HepG2 (cell line): ENCODE data around the gene CDA. TPM values are rescaled to one million over a fixed set of nuclear protein-coding genes. Genes with fewer than 3 reads are reported as not detected.
"Not testable (repeated sequence)": the region's sequence is repeated elsewhere in the genome, so short reads cannot be mapped to it uniquely, and the experiment has no call there.

Experiments used
- ATAC-seq: fragments of 200-7000 bp; cut with Tn5 transposase; 3 replicates; pipeline ENCODE4 v1.9.1; 2020; ENCODE audit warnings: mild to moderate bottlenecking, moderate library complexity
- BruUV-seq: library from RNA; stranded (reverse); fragments of 400-500 nt; replicated peaks from 2 replicates; lab custom pipeline; 2021; lab: Mats Ljungman, UMichigan
- CTCF ChIA-PET: fragments of 300-600 bp; formaldehyde crosslinking; extraction: SDS; loops from one replicate; lab custom pipeline; 2021; ENCODE audit warnings: low total read pairs, inconsistent platforms, low intra/inter-chr PET ratio; lab: Yijun Ruan, JAX
- POLR2A ChIA-PET: fragments of 350-600 bp; sonication (Branson Sonifier 250); formaldehyde crosslinking; loops from one replicate; lab custom pipeline; 2020; ENCODE audit warnings: antibody characterized with exemption, inconsistent platforms; lab: Yijun Ruan, JAX
- DNase-seq: peaks from one replicate; pipeline ENCODE4 v3.0.0-alpha.2; 2015; ENCODE audit warnings: low spot score
- FAIRE-seq: peaks from 3 replicates; lab custom pipeline; 2011; peaks lifted over from hg19 to GRCh38; lab: Jason Lieb, UNC
- H2AFZ ChIP-seq: one replicate; pipeline ENCODE4 v1.6.1; 2011; ENCODE audit warnings: low read length, inconsistent platforms
- H3K27ac ChIP-seq: fragments of 300-600 bp; 3 replicates; pipeline ENCODE4 v1.8.0; 2011; ENCODE audit warnings: mixed run types, mild to moderate bottlenecking, mixed read lengths, low read length, inconsistent platforms; ENCODE audit not compliant: insufficient read depth; ENCODE audit errors: extremely low read length
- H3K27me3 ChIP-seq, 2 experiments: fragments of 200-600 bp in 1 of 2; 2 replicates in 1 of 2; 3 replicates in 1 of 2; pipeline versions ENCODE4 v1.6.0 to v1.8.0; 2011; ENCODE audit warnings: low read length in 2 of 2, mild to moderate bottlenecking in 2 of 2, moderate library complexity in 2 of 2, inconsistent platforms in 1 of 2; ENCODE audit not compliant: insufficient read depth in 2 of 2, control insufficient read depth in 1 of 2
- H3K36me3 ChIP-seq, 2 experiments: fragments of 200-600 bp in 1 of 2; replicated peaks in 1 of 2; 2 replicates in 1 of 2; 3 replicates in 1 of 2; pipeline versions ENCODE4 v1.5.1 to v1.8.0; 2011; ENCODE audit warnings: low read length in 2 of 2, inconsistent platforms in 1 of 2; ENCODE audit not compliant: insufficient read depth in 2 of 2, control insufficient read depth in 1 of 2
- H3K4me1 ChIP-seq: 2 replicates; pipeline ENCODE4 v1.5.1; 2012; ENCODE audit warnings: low read length, inconsistent platforms; ENCODE audit not compliant: insufficient read depth
- H3K4me2 ChIP-seq: 2 replicates; pipeline ENCODE4 v1.6.0; 2011; ENCODE audit warnings: low read depth, low read length, inconsistent platforms
- H3K4me3 ChIP-seq, 3 experiments: fragments of 200-600 bp in 1 of 3; sonication (generic), shearing (Covaris generic) in 1 of 3; replicated peaks in 1 of 3; 2 replicates each; pipeline ENCODE4 v1.5.1; 2011 to 2016; ENCODE audit warnings: low read length in 3 of 3, inconsistent platforms in 2 of 3, low read depth in 2 of 3, mild to moderate bottlenecking in 2 of 3, control low read depth in 1 of 3, mixed read lengths in 1 of 3; ENCODE audit not compliant: insufficient read depth in 1 of 3
- H3K79me2 ChIP-seq: one replicate; pipeline ENCODE4 v1.6.1; 2011; ENCODE audit warnings: low read length, inconsistent platforms; ENCODE audit not compliant: insufficient read depth
- H3K9ac ChIP-seq: 2 replicates; pipeline ENCODE4 v1.6.0; 2011; ENCODE audit warnings: mild to moderate bottlenecking, low read depth, low read length, inconsistent platforms; ENCODE audit not compliant: insufficient read depth
- H3K9me3 ChIP-seq: 2 replicates; pipeline ENCODE4 v1.5.1; 2012; ENCODE audit warnings: mild to moderate bottlenecking, low read length
- H4K20me1 ChIP-seq: 2 replicates; pipeline ENCODE4 v1.6.0; 2011; ENCODE audit warnings: inconsistent platforms, mild to moderate bottlenecking, low read length, moderate library complexity; ENCODE audit not compliant: insufficient read depth
- CEBPB ChIP-seq: IDR thresholded peaks from 2 replicates; pipeline ENCODE4 v1.6.1; 2011; ENCODE audit warnings: low read depth, low read length, improper control_type of control experiment, borderline replicate concordance
- EED ChIP-seq: sonication (generic); formaldehyde crosslinking; IDR thresholded peaks from 2 replicates; pipeline ENCODE4 v1.5.0; 2020; ENCODE audit warnings: mild to moderate bottlenecking, missing genetic modification reagents
- GTF2F1 ChIP-seq: fragments of 150-350 bp; IDR thresholded peaks from 2 replicates; pipeline ENCODE4 v1.6.1; 2014; ENCODE audit warnings: low read length
- HNF4A ChIP-seq: sonication (generic); formaldehyde crosslinking; IDR thresholded peaks from 2 replicates; pipeline ENCODE4 v1.4.0; 2020; ENCODE audit warnings: missing genetic modification reagents
- NCOA5 ChIP-seq: sonication (generic); formaldehyde crosslinking; IDR thresholded peaks from 2 replicates; pipeline ENCODE4 v1.4.0; 2020; ENCODE audit warnings: missing genetic modification reagents
- PAF1 ChIP-seq: IDR thresholded peaks from 2 replicates; pipeline ENCODE4 v1.6.1; 2016; ENCODE audit warnings: missing genetic modification reagents, missing compliant biosample characterization
- PLRG1 ChIP-seq: fragments of 450-650 bp; conservative IDR thresholded peaks from 2 replicates; pipeline ENCODE4 v1.6.1; 2016
- SALL2 ChIP-seq: sonication (generic); formaldehyde crosslinking; IDR thresholded peaks from 2 replicates; pipeline ENCODE4 v1.8.1; 2023; ENCODE audit warnings: mild to moderate bottlenecking, missing genetic modification reagents, inconsistent platforms
- SP2 ChIP-seq: sonication (generic); formaldehyde crosslinking; IDR thresholded peaks from 2 replicates; pipeline ENCODE4 v1.5.1; 2020; ENCODE audit warnings: mild to moderate bottlenecking, missing genetic modification reagents
- SUZ12 ChIP-seq: fragments of 150-350 bp; IDR thresholded peaks from 2 replicates; pipeline ENCODE4 v1.6.1; 2014; ENCODE audit warnings: low read depth, low read length
- TEAD3 ChIP-seq: optimal IDR thresholded peaks from 2 replicates; pipeline ENCODE3; 2016; ENCODE audit warnings: borderline replicate concordance
- ZNF136 ChIP-seq: sonication (generic); formaldehyde crosslinking; IDR thresholded peaks from 2 replicates; pipeline ENCODE4 v1.8.1; 2022; ENCODE audit warnings: low read depth, mild to moderate bottlenecking, moderate library complexity, missing genetic modification reagents
- ZNF644 ChIP-seq: IDR thresholded peaks from 2 replicates; pipeline ENCODE4 v1.6.1; 2016; ENCODE audit warnings: low read depth
- ZNF816 ChIP-seq: sonication (generic); formaldehyde crosslinking; IDR thresholded peaks from 2 replicates; pipeline ENCODE4 v1.8.0; 2022; ENCODE audit warnings: missing genetic modification reagents, mild to moderate bottlenecking, borderline replicate concordance
- WGBS: methylation state at CpG from one replicate; pipeline ENCODE4 v1.1.6; 2017; ENCODE audit warnings: low lambda C conversion rate; 5-methylcytosine and 5-hydroxymethylcytosine counted together
- in situ Hi-C: cut with HindIII; loops from 2 replicates; pipeline ENCODE4 v1.10.0; 2017; ENCODE audit warnings: low pct_unique_long_range_greater_than_20kb; ENCODE audit not compliant: extremely low pct_ligation_motif_present
- intact Hi-C: fragments of 100-400 bp; cut with micrococcal nuclease; formaldehyde crosslinking; loops from one replicate; pipeline ENCODE4 v1.10.0; 2022; ENCODE audit not compliant: unreplicated experiment
- polyA plus RNA-seq, 8 experiments: library from polyadenylated mRNA; depleted of rRNA in 3 of 8; stranded (reverse) in 7 of 8; unstranded in 1 of 8; fragments of >200 nt; fragmentation: Illumina TruSeq in 4 of 8; extraction: Trizol in 4 of 8; gene quantifications; 2 replicates each; pipeline versions ENCODE4 v1.2.1 to v1.2.3, GENCODE V29; 2011 to 2016; ENCODE audit warnings: low read depth in 4 of 8, missing spikeins in 1 of 8, mixed read lengths in 1 of 8; ENCODE audit not compliant: insufficient read depth in 1 of 8
- total RNA-seq, 5 experiments: library from RNA; depleted of rRNA; stranded (reverse); fragments of >200 nt; fragmentation: Illumina TruSeq; extraction: Trizol; gene quantifications; 2 replicates each; pipeline ENCODE4 v1.2.3, GENCODE V29; 2016; ENCODE audit warnings: low read depth in 1 of 5
- TF ChIP-seq, protein P1 (sequence below): IDR thresholded peaks from 2 replicates; pipeline ENCODE4 v1.4.0; 2020; ENCODE audit warnings: mild to moderate bottlenecking, missing genetic modification reagents

The CDA gene
- total and polyA plus RNA-seq, 2 of the 13 experiments (the other 11 are each of a cell fraction or from before 2014, with no cell fraction given) = 0.66 to 2.1 TPM

DNA sequence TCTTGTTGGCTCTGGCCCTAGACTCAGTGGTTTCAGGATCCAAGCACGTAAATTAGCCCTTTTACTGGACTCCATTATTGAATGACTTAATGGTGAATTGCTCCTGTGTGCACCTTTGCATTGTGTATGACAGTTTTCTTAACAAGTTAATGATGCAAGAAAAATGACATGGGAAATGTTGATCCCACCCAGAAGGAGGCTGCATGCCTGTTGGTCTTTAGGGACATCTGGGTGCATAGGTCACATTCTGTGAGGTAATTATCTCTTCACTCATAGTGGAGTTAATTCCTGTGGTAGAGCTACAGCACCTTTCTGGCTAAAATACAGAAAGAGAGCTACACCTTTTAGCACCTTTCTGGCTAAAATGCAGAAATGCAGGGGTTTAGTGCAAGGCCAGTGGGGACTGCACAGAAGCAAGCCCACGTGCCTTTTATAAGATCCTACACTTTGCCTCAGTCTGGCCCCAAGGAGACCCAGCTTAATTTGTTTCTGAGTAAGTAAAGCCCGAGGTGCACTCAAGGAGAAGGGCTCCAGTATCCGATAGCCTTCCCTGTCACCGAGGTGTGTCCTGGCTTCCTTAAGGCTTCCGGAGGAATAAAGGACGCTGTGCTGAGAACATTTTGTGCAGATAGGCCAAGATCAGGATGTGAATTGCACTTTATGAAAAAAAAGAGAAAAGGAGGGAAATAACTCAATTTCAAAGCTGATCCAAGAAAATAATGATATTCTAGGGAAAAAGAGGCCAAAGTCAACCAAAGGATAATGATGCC, 18.1 kb downstream of the CDA start:
- WGBS = 81% methylated on average over 7 of the region's 7 CpGs
- H2AFZ ChIP-seq, intact Hi-C loops, H3K27me3 ChIP-seq, FAIRE-seq, H4K20me1 ChIP-seq, POLR2A ChIA-PET, H3K9me3 ChIP-seq, in situ Hi-C loops, H3K36me3 ChIP-seq, H3K4me3 ChIP-seq, BruUV-seq, H3K4me2 ChIP-seq, H3K9ac ChIP-seq, CTCF ChIA-PET, H3K79me2 ChIP-seq, H3K27ac ChIP-seq: not testable (repeated sequence)
- ATAC-seq (peak; percentile 57), DNase-seq (peak; percentile 46)
- 0 out of 2 replicates have a peak, but pooled peaks have one; percentile 17 for TF ChIP-seq ZNF644 (CRISPR knock-in tag)
- peak; percentile 48 for TF ChIP-seq HNF4A (CRISPR knock-in tag)
- peak; percentile 14; the same call in 1 of the 2 replicates for TF ChIP-seq CEBPB
- peak; percentile 17 for TF ChIP-seq TEAD3 (CRISPR knock-in tag)
- peaks cover 32% of the 10 kb centered on the region for H3K4me1 ChIP-seq

GRCh38 chr1:20609541-20609940, 20.6 kb downstream of the CDA start:
- Histone ChIP-seq H3K4me1 (peaks cover 39% of the 10 kb centered on the region), H3K4me3 (no peak overlapping the region), H3K27ac (no peak overlapping the region), H3K79me2 (no peaks in the 10 kb centered on the region), H3K9ac (no peak overlapping the region), H4K20me1 (no peaks in the 10 kb centered on the region), H3K4me2 (no peak overlapping the region), H3K9me3 (no peaks in the 10 kb centered on the region), H2AFZ (no peak overlapping the region), H3K36me3 (no peaks in the 10 kb centered on the region), H3K27me3 (no peaks in the 10 kb centered on the region)
- in situ Hi-C loops (no loop called here), intact Hi-C loops (no loop called here)
- ChIA-PET POLR2A (interaction anchor here (1.2 kb wide), 1 partner anchor 24 kb away, joined by 3 read pairs; no protein-coding TSS in a partner anchor), CTCF (no interaction called here)
- no TSS peak for BruUV-seq
- 89% methylated on average over 6 of the region's 6 CpGs for WGBS
- ATAC-seq (no peak), DNase-seq (no peak), FAIRE-seq (no peak)
- TF ChIP-seq SP2 (no peak), PAF1 (CRISPR knock-in tag) (no peak), NCOA5 (CRISPR knock-in tag) (no peak), SALL2 (CRISPR knock-in tag) (no peak), EED (CRISPR knock-in tag) (no peak), PLRG1 (no peak), SUZ12 (no peak), ZNF136 (no peak), GTF2F1 (no peak), ZNF644 (CRISPR knock-in tag) (no peak), ZNF816 (CRISPR knock-in tag) (no peak)
- TF ChIP-seq, protein P1, sequence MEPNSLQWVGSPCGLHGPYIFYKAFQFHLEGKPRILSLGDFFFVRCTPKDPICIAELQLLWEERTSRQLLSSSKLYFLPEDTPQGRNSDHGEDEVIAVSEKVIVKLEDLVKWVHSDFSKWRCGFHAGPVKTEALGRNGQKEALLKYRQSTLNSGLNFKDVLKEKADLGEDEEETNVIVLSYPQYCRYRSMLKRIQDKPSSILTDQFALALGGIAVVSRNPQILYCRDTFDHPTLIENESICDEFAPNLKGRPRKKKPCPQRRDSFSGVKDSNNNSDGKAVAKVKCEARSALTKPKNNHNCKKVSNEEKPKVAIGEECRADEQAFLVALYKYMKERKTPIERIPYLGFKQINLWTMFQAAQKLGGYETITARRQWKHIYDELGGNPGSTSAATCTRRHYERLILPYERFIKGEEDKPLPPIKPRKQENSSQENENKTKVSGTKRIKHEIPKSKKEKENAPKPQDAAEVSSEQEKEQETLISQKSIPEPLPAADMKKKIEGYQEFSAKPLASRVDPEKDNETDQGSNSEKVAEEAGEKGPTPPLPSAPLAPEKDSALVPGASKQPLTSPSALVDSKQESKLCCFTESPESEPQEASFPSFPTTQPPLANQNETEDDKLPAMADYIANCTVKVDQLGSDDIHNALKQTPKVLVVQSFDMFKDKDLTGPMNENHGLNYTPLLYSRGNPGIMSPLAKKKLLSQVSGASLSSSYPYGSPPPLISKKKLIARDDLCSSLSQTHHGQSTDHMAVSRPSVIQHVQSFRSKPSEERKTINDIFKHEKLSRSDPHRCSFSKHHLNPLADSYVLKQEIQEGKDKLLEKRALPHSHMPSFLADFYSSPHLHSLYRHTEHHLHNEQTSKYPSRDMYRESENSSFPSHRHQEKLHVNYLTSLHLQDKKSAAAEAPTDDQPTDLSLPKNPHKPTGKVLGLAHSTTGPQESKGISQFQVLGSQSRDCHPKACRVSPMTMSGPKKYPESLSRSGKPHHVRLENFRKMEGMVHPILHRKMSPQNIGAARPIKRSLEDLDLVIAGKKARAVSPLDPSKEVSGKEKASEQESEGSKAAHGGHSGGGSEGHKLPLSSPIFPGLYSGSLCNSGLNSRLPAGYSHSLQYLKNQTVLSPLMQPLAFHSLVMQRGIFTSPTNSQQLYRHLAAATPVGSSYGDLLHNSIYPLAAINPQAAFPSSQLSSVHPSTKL (CRISPR knock-in tag) = no peak
